GM12892 (cell line): ENCODE data around the gene C22orf15.

Experiments
- POLR2A ChIP-seq: IDR thresholded peaks from 2 replicates; pipeline ENCODE4 v1.6.1; 2011; ENCODE audit warnings: low read depth, low read length, control low read depth
- TAF1 ChIP-seq: IDR thresholded peaks from 2 replicates; pipeline ENCODE4 v1.6.1; 2011; ENCODE audit warnings: low read depth, mild to moderate bottlenecking, control low read depth, low read length, borderline replicate concordance

DNA sequence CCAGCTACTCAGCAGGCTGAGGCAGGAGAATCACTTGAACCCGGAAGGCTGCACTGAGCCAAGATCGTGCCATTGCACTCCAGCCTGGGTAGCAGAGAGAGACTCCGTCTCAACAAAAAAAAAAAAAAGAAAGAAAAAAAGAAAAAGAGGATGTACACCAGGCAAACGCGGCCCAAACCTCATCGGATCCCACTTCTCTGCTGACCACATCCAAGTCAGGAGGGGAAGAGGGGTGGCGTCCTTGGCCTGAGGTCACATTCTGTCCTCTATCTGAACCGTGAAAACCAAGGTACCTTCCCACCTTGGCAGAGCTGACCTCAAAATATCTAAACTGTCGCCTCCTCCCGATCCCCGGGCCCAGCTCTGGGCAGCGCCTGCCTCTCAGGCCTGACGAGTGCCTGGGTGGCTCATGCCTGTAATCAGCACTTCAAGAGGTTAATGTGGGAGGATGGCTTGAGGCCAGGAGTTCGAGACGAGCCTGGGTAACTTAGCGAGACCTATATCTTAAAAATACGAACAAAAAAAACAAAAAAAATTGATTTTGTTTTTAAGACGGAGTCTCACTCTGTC lies 46.9 kb upstream of the C22orf15 start:
- TF ChIP-seq TAF1 (no peak), POLR2A (no peak)
